Measurements from ENCODE around the gene CAMK1D.

The CAMK1D gene

GRCh38 chr10:12480440-12480839, 131.1 kb downstream of the CAMK1D start:
- TF ChIP-seq POLR2A (IDR thresholded peaks at IDR 0.05; ENCODE audit: extremely low read depth, insufficient read length) (no peak), CTCF (IDR thresholded peaks at IDR 0.05; ENCODE audit: low read depth, low read length) (no peak), MYC (IDR thresholded peaks at IDR 0.05; ENCODE audit: low read depth, low read length) (no peak), MAX (IDR thresholded peaks at IDR 0.05; ENCODE audit: low read depth, low read length) (no peak)
- DNase-seq (ENCODE audit: low read depth) = no peak
- no peak overlapping the region for H3K4me3 ChIP-seq (ENCODE audit: low read depth, low read length)

DNA sequence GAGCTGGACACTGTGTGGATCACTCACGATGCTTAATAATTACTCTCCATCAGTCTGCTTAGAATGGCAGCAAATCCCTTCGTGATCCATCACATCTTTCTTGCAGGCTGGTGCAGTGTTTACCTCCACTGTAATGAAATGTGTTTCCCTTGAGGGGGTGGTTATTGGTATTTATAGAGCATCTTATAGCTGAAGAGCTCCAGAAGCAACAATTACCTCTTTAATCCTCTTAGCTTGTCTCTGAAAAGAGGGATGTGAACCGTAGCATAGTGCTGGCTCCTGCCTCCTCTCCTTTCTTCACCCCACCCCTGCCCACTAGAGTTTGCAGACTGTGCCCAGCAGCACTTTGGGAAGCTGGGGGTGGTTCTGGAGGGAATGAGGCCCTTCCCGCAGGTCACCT, 132.6 kb downstream of the CAMK1D start:
- DNase-seq (ENCODE audit: low read depth) = no peak
- H3K4me3 ChIP-seq (ENCODE audit: low read depth, low read length) = no peak overlapping the region
- TF ChIP-seq MYC (IDR thresholded peaks at IDR 0.05; ENCODE audit: low read depth, low read length) (no peak), MAX (IDR thresholded peaks at IDR 0.05; ENCODE audit: low read depth, low read length) (no peak), CTCF (IDR thresholded peaks at IDR 0.05; ENCODE audit: low read depth, low read length) (no peak), POLR2A (IDR thresholded peaks at IDR 0.05; ENCODE audit: extremely low read depth, insufficient read length) (no peak)

GRCh38 chr10:12482587-12482986, 133.2 kb downstream of the CAMK1D start:
- DNase-seq (ENCODE audit: low read depth) = no peak
- no peak overlapping the region for H3K4me3 ChIP-seq (ENCODE audit: low read depth, low read length)
- TF ChIP-seq POLR2A (IDR thresholded peaks at IDR 0.05; ENCODE audit: extremely low read depth, insufficient read length) (no peak), MYC (IDR thresholded peaks at IDR 0.05; ENCODE audit: low read depth, low read length) (no peak), CTCF (IDR thresholded peaks at IDR 0.05; ENCODE audit: low read depth, low read length) (no peak), MAX (IDR thresholded peaks at IDR 0.05; ENCODE audit: low read depth, low read length) (no peak)

DNA sequence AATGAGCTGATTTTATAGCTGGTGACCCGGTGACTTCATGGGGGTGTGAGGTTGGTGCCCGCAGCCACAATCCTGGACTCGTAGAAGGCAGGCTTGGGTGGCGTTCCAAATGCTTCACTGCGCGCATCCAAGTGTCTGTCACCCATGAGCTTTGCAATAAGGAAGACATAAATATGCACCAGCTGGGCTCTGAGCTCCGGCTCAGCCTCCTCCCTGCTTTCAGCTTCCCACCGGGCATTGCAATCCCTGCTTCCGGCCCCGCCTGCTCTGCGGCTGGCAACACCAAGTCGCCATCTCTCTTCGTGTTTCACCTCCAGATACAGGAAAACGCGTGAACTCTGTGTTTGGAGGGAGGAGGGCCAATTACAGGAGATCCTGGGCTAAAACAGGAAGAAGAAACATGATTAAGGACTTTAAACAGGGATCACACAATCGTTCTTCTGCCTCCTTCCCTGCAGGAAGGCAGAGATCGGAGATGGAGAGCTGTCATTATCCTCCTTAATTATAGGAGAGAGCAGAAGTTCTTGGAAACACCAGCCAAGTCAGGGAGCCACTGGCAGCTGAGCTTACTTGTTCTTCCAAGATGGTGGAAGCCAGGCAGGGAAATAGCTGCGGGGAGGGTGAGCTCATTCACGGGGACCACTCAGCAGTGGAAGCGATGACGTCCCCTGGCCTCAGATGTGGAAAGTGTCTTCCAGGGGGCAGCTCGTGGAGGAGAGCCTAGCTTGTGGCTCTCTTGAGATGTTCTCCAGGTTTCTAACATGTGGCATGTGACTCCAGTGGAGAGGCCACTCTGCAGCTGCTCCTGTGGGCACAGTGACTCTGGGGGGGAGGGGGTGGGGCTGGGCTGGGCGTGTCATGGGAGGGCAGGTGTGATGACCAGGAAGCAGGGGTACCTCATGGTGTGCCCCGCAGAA, 134.9 kb downstream of the CAMK1D start:
- H3K4me3 ChIP-seq (ENCODE audit: low read depth, low read length) = no peak overlapping the region
- no peak for DNase-seq (ENCODE audit: low read depth)
- no peak for TF ChIP-seq POLR2A (IDR thresholded peaks at IDR 0.05; ENCODE audit: extremely low read depth, insufficient read length)
- no peak for TF ChIP-seq MYC (IDR thresholded peaks at IDR 0.05; ENCODE audit: low read depth, low read length)
- no peak for TF ChIP-seq MAX (IDR thresholded peaks at IDR 0.05; ENCODE audit: low read depth, low read length)
- TF ChIP-seq CTCF (IDR thresholded peaks at IDR 0.05; ENCODE audit: low read depth, low read length) = no peak

- no peak overlapping the region for H3K4me3 ChIP-seq (ENCODE audit: low read depth, low read length)
- no peak for TF ChIP-seq CTCF (IDR thresholded peaks at IDR 0.05; ENCODE audit: low read depth, low read length)
- no peak for TF ChIP-seq MYC (IDR thresholded peaks at IDR 0.05; ENCODE audit: low read depth, low read length)
- no peak for TF ChIP-seq MAX (IDR thresholded peaks at IDR 0.05; ENCODE audit: low read depth, low read length)
- DNase-seq (ENCODE audit: low read depth) = peak; percentile 12
Measured at GRCh38 chr10:12484941-12485805, 135.8 kb downstream of the CAMK1D start.

Data from NB4 (cell line).